T-helper 17 cell (primary cell): ENCODE data around the gene CAPN15. TPM values are rescaled to one million over a fixed set of nuclear protein-coding genes. Genes with fewer than 3 reads are reported as not detected.
A peak's percentile ranks its signal among the peaks of the same experiment; 100 is the strongest.
"Not testable (repeated sequence)": the region's sequence is repeated elsewhere in the genome, so short reads cannot be mapped to it uniquely, and the experiment has no call there.

Source experiments
- ATAC-seq: fragments of 150-1000 bp; cut with Tn5 transposase; 2 replicates; pipeline ENCODE4 v1.10.0; 2021; ENCODE audit warnings: mild to moderate bottlenecking, moderate library complexity
- DNase-seq, 3 donors: peaks; one replicate each; pipeline versions ENCODE4 v3.0.0 to v3.0.0-alpha.2; 2020 to 2021
- H3K9me3 ChIP-seq: one replicate; pipeline ENCODE4 v1.7.0; 2013; ENCODE audit warnings: low read length, mild to moderate bottlenecking; ENCODE audit not compliant: control insufficient read depth, poor library complexity, severe bottlenecking
- H3K27ac Mint-ChIP-seq: one replicate; pipeline ENCODE4 v1.8.0; 2022; ENCODE audit warnings: mild to moderate bottlenecking, moderate library complexity, mixed read lengths
- H3K27me3 Mint-ChIP-seq: one replicate; pipeline ENCODE4 v1.8.0; 2022; ENCODE audit warnings: mixed read lengths
- H3K36me3 Mint-ChIP-seq: one replicate; pipeline ENCODE4 v1.8.0; 2022; ENCODE audit warnings: low read depth, mixed read lengths
- H3K4me1 Mint-ChIP-seq: one replicate; pipeline ENCODE4 v1.8.0; 2022; ENCODE audit warnings: mild to moderate bottlenecking, mixed read lengths
- H3K4me3 Mint-ChIP-seq: one replicate; pipeline ENCODE4 v1.8.0; 2022; ENCODE audit warnings: mild to moderate bottlenecking, moderate library complexity, mixed read lengths
- total RNA-seq, 4 donors: library from RNA in 2 of 4; stranded (reverse) in 2 of 4; gene quantifications; one replicate each; pipeline ENCODE4 v1.2.3 and lab custom pipeline; 2022 to 2026

Gene CAPN15
- total RNA-seq, 2 donors from 2014 or later = 63.9 to 71.0 TPM

DNA sequence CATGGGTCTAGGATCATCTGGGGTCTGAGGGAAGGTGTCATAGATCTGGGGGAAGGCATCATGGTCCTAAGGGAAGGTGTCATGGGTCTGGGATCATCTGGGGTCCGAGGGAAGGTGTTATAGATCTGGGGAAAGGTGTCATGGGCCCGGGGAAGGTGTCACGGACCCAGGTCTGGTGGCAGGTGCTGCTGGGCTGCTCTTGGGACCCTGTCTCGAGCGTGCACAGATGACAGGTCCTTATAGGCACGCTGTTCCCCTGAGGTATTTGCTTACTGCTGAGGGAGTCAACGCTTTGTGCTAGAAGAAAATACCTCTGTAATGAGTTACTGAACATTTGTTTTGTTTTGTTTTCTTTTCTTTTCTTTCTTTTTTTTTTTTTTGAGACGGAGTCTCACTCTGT lies 63.7 kb downstream of the CAPN15 start:
- Mint-ChIP-seq H3K4me3 (peak overlapping the region; percentile 98), H3K27ac (peak overlapping the region; percentile 93), H3K4me1 (peaks cover 34% of the 10 kb centered on the region), H3K36me3 (peaks cover 3% of the 10 kb centered on the region), H3K27me3 (no peaks in the 10 kb centered on the region)
- ATAC-seq (no peak), DNase-seq (no peak)
- H3K9me3 ChIP-seq = no peaks in the 10 kb centered on the region

DNA sequence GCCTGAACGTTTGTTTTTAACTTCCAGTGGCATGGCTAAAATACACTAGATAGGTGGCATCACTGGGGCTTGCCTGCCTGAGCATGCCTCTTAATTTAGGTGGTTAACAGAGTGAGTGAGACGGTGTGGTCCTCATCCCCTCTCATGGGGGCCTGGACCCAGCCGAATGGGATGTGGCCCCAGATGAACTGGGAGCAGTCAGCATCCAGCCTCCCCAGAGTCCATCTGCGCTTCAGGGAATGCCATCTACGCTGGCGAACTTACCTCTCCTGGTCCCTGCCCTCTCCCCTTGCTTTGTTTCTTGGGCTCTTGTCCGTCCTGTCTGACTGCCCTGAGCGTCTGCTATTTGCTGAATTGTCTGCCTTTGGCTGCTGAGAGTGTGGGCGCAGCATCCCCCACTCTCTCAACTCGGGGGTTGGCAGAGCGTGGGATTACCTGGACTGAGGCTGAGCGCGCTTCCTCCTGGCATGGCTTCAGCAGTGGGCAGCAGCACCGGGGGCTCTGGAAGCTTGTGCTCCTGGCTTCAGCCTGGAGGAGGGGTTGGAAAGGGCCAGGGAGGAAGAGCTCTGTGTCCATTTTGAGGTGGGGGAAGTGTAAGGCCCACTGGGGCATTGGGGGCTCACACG lies 64.5 kb downstream of the CAPN15 start:
- peak overlapping the region; percentile 98 for H3K4me3 Mint-ChIP-seq
- H3K36me3 Mint-ChIP-seq = peaks cover 3% of the 10 kb centered on the region
- H3K27me3 Mint-ChIP-seq = no peaks in the 10 kb centered on the region
- H3K9me3 ChIP-seq = no peaks in the 10 kb centered on the region
- ATAC-seq = no peak
- DNase-seq = no peak
- H3K4me1 Mint-ChIP-seq = peaks cover 39% of the 10 kb centered on the region
- peak overlapping the region; percentile 93 for H3K27ac Mint-ChIP-seq

DNA sequence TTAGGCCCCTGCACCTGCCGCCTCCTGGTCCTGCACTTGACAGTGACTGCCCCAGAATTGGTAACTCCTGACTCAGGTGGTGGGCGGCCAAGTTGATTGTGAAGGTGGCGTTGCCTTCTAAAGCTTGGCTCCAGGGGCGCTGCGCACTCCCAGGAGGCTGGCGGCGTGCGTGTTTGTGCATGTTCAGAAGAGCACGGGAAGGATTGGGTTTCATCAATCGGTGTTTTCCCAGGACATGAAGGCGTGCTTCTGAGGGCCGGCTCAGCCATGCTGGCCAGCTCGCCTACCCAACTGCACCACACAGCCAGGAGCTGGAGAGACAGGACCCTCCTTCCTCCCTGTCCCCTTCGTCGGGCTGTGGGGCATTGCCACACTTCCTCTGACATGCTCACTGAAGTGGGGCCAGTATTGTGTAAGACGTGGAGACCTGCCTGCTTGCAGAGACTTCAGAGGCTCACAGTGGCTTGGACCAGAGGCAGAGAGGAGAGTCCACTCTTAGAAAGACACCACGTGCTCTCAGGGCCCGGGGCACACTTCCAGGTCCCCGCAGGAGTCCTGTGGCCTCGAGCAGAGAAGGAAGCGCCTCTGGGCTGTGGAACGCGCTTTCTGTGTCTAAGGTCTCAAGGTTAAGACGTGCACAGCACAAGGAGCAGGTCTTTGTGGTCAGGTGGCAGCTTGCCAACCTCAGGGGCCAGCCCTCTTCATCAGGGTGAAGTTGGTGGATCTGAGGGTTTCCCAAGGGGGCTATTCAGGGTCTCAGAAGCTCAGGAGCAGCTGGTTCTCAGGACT lies 65.2 kb downstream of the CAPN15 start:
- Mint-ChIP-seq H3K27me3 (no peaks in the 10 kb centered on the region), H3K4me3 (no peak overlapping the region), H3K27ac (peak overlapping the region; percentile 93), H3K4me1 (peaks cover 36% of the 10 kb centered on the region), H3K36me3 (peaks cover 3% of the 10 kb centered on the region)
- no peaks in the 10 kb centered on the region for H3K9me3 ChIP-seq
- DNase-seq (no peak), ATAC-seq (no peak)

DNA sequence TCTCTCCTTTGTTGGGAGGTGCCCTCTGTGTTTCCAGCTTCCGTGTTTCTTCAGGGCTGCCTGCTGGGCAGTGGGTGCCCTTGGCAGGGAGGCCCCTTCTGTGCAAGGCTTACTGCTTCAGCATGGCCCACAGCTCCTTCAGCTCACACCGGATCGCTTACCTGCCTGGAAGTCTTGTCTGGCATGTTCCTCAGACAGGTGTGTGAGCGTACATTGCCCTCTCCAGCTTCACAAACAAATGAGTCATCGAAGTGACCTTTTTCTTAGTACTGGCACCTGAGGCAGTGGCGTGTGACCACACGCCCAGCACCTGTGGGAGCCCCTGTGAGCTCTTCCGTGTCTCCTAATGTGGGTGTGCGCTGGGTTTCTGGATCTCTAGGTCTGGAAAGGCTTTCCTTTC lies 65.9 kb downstream of the CAPN15 start:
- Mint-ChIP-seq H3K4me1 (peaks cover 33% of the 10 kb centered on the region), H3K4me3 (no peak overlapping the region), H3K27me3 (no peaks in the 10 kb centered on the region), H3K27ac (no peak overlapping the region), H3K36me3 (peaks cover 3% of the 10 kb centered on the region)
- H3K9me3 ChIP-seq = no peaks in the 10 kb centered on the region
- ATAC-seq (no peak), DNase-seq (no peak)

DNA sequence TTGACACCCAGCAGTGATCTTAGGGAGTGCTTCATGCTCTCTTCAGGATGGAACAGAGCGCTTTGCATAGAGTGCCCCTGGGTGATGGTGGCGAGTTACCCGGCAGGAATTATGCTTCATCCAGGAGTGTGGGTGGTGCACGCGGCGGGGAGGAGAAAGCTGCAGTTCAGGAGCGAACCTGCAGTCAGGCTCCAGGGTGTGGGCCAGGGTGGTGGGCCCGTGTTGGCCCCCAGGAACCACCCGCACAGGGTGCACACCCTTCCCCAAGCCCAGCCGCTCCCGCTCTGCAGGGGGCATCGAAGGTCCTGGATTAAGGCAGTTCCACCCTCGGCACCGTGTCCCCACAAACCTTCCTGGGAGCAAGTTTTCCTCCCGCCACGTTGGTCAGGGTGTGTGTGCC lies 66.3 kb downstream of the CAPN15 start:
- Mint-ChIP-seq H3K36me3 (peaks cover 3% of the 10 kb centered on the region), H3K27me3 (no peaks in the 10 kb centered on the region), H3K4me3 (no peak overlapping the region), H3K27ac (no peak overlapping the region), H3K4me1 (peaks cover 31% of the 10 kb centered on the region)
- no peaks in the 10 kb centered on the region for H3K9me3 ChIP-seq
- DNase-seq (no peak), ATAC-seq (no peak)

DNA sequence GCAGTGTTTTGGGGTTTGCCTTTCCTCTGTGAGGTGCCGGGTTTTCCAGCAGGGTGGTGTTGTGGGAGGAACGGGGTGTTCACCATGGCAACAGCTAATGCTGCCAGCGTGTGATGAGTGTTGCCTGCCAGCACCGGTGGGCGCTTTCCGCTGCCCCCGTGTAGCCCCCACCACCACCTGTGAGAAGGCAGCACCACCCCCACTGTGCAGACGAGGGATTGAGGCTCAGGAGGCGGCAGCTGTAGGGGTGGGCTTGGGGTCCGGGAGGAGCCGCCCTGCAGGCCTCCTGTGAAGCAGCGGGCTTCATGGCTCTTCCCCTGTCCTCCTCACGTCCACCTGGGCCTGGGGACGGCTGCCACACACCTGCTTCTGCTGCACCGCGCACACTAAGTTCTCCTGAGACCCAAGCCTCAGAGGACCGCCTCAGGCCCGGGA lies 67.6 kb downstream of the CAPN15 start:
- Mint-ChIP-seq H3K4me3 (no peak overlapping the region), H3K27ac (peak overlapping the region; percentile 60), H3K27me3 (no peaks in the 10 kb centered on the region), H3K4me1 (peaks cover 29% of the 10 kb centered on the region), H3K36me3 (no peaks in the 10 kb centered on the region)
- no peaks in the 10 kb centered on the region for H3K9me3 ChIP-seq
- DNase-seq = no peak
- ATAC-seq = no peak

DNA sequence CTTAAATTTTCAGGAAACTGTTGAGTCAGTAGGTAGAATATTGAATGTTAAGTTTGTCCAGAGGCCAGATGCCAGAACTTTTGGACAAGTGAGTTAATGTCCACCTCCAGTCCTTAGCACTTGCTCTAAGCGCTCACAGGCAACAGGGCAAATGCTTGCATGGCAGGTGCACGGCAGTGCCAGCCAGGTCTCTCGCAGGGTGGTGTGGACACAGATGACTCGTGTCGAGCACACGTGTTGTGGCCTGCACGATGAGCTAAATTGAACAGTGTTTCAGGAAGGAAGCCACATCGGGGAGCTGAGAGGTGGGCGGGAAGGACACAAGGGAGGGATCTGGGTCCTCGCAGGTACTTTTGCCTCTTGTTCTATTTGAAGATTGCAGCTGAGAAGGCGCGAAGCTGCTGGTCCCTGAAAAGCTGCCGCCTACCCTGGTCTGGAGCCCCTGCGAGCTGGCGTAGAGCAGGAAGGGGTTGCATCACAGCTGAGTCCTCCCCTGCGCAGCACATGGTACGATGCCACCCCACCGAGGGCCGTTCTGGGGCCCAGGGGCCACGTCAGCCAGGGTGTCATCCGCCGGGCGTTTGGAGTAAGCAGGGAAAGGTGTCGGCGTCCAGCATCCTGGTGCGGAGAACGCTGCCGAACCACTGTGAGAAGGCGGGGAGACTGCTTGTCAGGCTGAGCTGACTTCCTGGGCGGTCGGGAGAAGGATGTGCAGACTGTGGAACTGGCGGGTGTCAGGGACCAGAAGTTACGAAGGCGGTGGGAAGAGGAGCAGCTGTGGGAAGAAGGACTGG lies 68.6 kb downstream of the CAPN15 start:
- ATAC-seq = no peak

DNA sequence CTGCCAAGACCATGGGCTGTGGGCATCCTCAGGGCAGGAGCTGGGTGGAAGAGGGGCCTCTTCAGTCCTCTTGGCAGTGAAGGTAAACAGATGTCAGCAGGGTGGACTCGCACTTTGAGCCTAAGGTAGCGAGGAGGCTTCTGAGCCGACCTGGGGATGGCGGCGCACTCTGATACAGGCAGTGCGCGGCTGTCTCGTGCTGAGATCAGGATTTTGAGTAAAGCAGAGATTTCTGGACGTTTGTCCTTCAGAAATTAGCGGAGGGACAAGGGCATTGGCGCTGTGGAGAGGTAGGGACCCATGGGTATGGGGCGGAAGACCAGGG lies 69.2 kb downstream of the CAPN15 start:
- no peak for DNase-seq
- H3K27me3 Mint-ChIP-seq = no peaks in the 10 kb centered on the region
- peaks cover 19% of the 10 kb centered on the region for H3K4me1 Mint-ChIP-seq
- ATAC-seq = no peak
- H3K4me3 Mint-ChIP-seq = no peak overlapping the region
- no peaks in the 10 kb centered on the region for H3K9me3 ChIP-seq
- H3K36me3 Mint-ChIP-seq = no peaks in the 10 kb centered on the region
- no peak overlapping the region for H3K27ac Mint-ChIP-seq

More for the DNA sequence above, 68.6 kb downstream of the CAPN15 start:
- Mint-ChIP-seq H3K4me1 (peaks cover 22% of the 10 kb centered on the region), H3K36me3 (no peaks in the 10 kb centered on the region), H3K4me3 (no peak overlapping the region), H3K27ac (no peak overlapping the region), H3K27me3 (no peaks in the 10 kb centered on the region)
- no peaks in the 10 kb centered on the region for H3K9me3 ChIP-seq
- no peak for DNase-seq

DNA sequence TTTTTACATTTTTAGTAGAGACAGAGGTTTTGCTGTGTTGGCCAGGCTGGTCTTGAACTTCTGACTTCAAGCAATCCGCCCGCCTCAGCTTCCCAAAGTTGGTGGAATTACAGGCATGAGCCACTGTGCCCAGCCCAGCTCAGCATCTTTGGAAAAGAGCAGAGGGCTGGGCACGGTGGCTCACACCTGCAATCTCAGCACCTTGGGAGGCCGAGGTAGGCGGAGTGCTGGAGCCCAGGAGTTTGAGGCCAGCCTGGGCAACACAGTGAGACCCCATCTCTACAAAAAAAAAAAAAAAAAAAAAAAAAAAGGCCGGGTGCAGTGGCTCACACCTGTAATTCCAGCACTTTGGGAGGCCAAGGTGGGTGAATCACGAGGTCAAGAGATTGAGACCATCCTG lies 70.1 kb downstream of the CAPN15 start:
- not testable (repeated sequence) for DNase-seq, ATAC-seq, H3K27me3 Mint-ChIP-seq, H3K36me3 Mint-ChIP-seq, H3K4me3 Mint-ChIP-seq, H3K27ac Mint-ChIP-seq, H3K9me3 ChIP-seq
- H3K4me1 Mint-ChIP-seq = peaks cover 14% of the 10 kb centered on the region

DNA sequence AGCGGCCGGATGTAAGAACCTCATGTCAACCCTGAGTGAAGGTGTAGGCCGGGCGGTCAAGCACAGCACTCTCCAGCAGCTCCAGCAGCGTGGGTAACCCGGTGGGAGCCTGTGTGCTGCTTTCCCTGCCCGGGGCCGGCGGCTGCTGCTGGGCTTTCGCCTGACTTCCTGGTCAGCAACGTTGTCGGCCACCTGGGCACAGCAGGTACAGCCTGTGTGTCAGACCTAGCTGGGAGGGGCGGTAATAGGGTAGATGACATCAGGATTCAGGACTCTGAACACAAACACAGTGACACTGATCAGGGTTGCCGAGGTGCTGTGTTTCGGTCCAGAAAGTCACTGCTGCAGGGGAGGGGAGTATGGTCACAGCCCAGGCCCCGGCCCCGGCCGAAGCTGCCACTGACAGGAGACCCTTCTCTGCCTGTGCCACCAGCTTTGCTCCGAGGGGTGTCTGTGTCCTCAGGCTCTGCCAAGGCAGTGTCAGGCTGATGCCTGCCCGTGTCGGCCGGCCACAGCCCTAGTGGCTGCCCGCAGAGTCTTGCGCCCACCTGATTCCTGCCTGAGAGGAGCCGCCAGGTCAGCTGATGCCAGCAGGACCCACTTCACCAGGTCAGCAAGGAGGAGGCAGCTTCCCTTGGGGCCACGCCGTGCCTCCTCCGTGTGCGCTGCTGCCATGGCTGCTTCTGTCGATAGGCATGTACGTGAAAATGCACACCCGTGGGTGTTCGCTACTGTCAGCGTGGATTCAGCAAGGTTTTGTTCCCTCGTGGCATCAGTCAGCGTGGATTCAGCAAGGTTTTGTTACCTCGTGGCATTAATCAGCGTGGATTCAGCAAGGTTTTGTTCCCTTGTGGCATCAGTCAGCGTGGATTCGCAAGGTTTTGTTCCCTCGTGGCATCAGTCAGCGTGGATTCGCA lies 71.6 kb downstream of the CAPN15 start:
- Mint-ChIP-seq H3K27me3 (no peaks in the 10 kb centered on the region), H3K4me3 (no peak overlapping the region), H3K36me3 (peaks cover 2% of the 10 kb centered on the region), H3K27ac (no peak overlapping the region), H3K4me1 (peaks cover 11% of the 10 kb centered on the region)
- ATAC-seq = no peak
- H3K9me3 ChIP-seq = no peaks in the 10 kb centered on the region
- no peak for DNase-seq

DNA sequence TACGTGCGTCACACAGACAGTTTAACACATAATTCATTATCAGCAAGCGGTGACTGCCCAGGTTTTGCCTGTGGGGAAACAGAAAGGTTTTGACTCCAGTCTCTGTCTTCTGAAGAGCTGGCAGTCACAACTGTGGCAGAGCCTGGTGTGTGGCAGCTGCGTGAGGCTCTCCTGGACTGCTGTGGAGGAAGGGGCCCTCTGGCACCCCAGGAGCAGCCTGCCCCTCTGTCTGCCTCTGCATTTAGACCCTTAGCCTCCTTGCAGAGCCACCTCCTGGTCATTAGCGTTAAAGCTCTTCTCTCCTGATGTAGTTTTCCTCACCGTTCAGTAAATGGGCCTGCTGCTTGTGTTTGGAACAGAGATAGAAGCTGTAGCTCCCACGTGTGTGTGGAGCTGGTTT lies 73.3 kb downstream of the CAPN15 start:
- DNase-seq = no peak
- H3K27me3 Mint-ChIP-seq = no peaks in the 10 kb centered on the region
- H3K9me3 ChIP-seq = no peaks in the 10 kb centered on the region
- H3K4me1 Mint-ChIP-seq = peaks cover 8% of the 10 kb centered on the region
- no peak overlapping the region for H3K27ac Mint-ChIP-seq
- ATAC-seq = no peak
- H3K4me3 Mint-ChIP-seq = no peak overlapping the region
- peaks cover 2% of the 10 kb centered on the region for H3K36me3 Mint-ChIP-seq

DNA sequence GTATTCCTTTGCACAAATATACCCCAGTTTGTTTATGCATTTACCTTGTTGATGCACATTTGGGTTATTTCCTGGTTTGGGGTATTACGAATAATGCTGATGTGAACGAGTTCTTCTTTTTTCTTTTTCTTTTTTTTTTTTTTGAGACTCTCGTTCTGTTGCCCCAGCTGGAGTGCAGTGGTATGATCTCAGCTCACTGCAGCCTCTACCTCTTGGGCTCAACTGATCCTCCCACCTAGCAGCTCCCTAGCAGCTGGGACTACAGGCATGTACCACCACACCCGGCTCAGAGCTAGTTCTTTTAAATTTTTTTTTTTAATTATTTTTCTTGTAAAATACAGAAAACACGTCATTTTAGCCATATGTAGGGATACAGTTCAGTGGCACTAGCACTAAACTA lies 76.4 kb downstream of the CAPN15 start:
- no peaks in the 10 kb centered on the region for H3K9me3 ChIP-seq
- ATAC-seq (no peak), DNase-seq (no peak)
- H3K4me3 Mint-ChIP-seq = no peak overlapping the region
- H3K27me3 Mint-ChIP-seq = no peaks in the 10 kb centered on the region
- peaks cover 2% of the 10 kb centered on the region for H3K36me3 Mint-ChIP-seq
- H3K27ac Mint-ChIP-seq = no peak overlapping the region
- peaks cover 4% of the 10 kb centered on the region for H3K4me1 Mint-ChIP-seq
